Measurements from ENCODE around the gene TMEM86B. TPM values are rescaled to one million over a fixed set of nuclear protein-coding genes. Genes with fewer than 3 reads are reported as not detected.

The TMEM86B gene
- total and polyA plus RNA-seq, 2 experiments from 2014 or later: 1.1 to 3.2 TPM

GRCh38 chr19:55277494-55277893 lies 48.9 kb upstream of the TMEM86B start:
- no peak for ATAC-seq
- no peaks in the 10 kb centered on the region for H3K9me3 Mint-ChIP-seq
- H3K27ac Mint-ChIP-seq: no peak overlapping the region
- H3K27ac ChIP-seq (ENCODE audit: low read depth): no peak overlapping the region
- no peak overlapping the region for H3K4me2 ChIP-seq
- H3K4me1 Mint-ChIP-seq: peaks cover 14% of the 10 kb centered on the region
- H3K36me3 ChIP-seq (ENCODE audit: insufficient read depth): no peaks in the 10 kb centered on the region; the same call in 1 of the 2 replicates
- H3K4me3 Mint-ChIP-seq: no peak overlapping the region
- H3K27me3 Mint-ChIP-seq (ENCODE audit: insufficient read depth, low read depth, poor library complexity): peaks cover 24% of the 10 kb centered on the region
- no peaks in the 10 kb centered on the region for H3K9me2 ChIP-seq (ENCODE audit: insufficient read depth)
- peaks cover 11% of the 10 kb centered on the region; the same call in 1 of the 2 replicates for H3K79me2 ChIP-seq (replicated peaks; ENCODE audit: insufficient read depth)
- DNase-seq (ENCODE audit: low spot score): no peak
- peaks cover 8% of the 10 kb centered on the region for H4K20me1 ChIP-seq (replicated peaks; ENCODE audit: insufficient read depth)
- peaks cover 23% of the 10 kb centered on the region for H3F3A ChIP-seq (replicated peaks; ENCODE audit: low read depth)
- H3K36me3 Mint-ChIP-seq (ENCODE audit: low read depth): peaks cover 11% of the 10 kb centered on the region; the same call in 2 of the 3 replicates
- H3K27me3 ChIP-seq (ENCODE audit: insufficient read depth): no peaks in the 10 kb centered on the region
- TF ChIP-seq ZNF462 (CRISPR knock-in tag; IDR thresholded peaks at IDR 0.05) (no peak), EZH2 (IDR thresholded peaks at IDR 0.05; ENCODE audit: low read depth, unreplicated experiment) (no peak), ZNF114 (CRISPR knock-in tag; IDR thresholded peaks at IDR 0.05) (no peak), REST (IDR thresholded peaks at IDR 0.05; ENCODE audit: unreplicated experiment) (no peak), EZH2phosphoT487 (IDR thresholded peaks at IDR 0.05; ENCODE audit: unreplicated experiment) (no peak), STAT1 (IDR thresholded peaks at IDR 0.05; ENCODE audit: unreplicated experiment) (no peak), NANOG (IDR thresholded peaks at IDR 0.05; ENCODE audit: borderline replicate concordance) (no peak), CREB1 (CRISPR knock-in tag; IDR thresholded peaks at IDR 0.05; ENCODE audit: low read depth) (no peak), POLR2AphosphoS5 (IDR thresholded peaks at IDR 0.05; ENCODE audit: low read depth) (no peak), CTCF (conservative IDR thresholded peaks at IDR 0.05; ENCODE audit: low read depth in 2 of 2) (no peak), ETS1 (IDR thresholded peaks at IDR 0.05) (no peak), ZNF331 (CRISPR knock-in tag; IDR thresholded peaks at IDR 0.05; ENCODE audit: low read depth) (no peak), JUNB (IDR thresholded peaks at IDR 0.05; ENCODE audit: unreplicated experiment) (no peak)
- no peak overlapping the region for H3K4me3 ChIP-seq
- H3K4me1 ChIP-seq (ENCODE audit: insufficient read depth): peaks cover 14% of the 10 kb centered on the region
- no peak overlapping the region for H2AFZ ChIP-seq

Measured in GM23338 (cell line).